H9 (cell line): ENCODE data around the gene PICALM. TPM values are rescaled to one million over a fixed set of nuclear protein-coding genes. Genes with fewer than 3 reads are reported as not detected.

Source experiments
- DNase-seq: peaks from one replicate; pipeline ENCODE4 v3.0.0-alpha.2; 2017
- H2AFZ ChIP-seq: one replicate; pipeline ENCODE4 v1.6.1; 2013; ENCODE audit warnings: mild to moderate bottlenecking, low read length, control low read depth, moderate library complexity
- H2AK5ac ChIP-seq: 2 replicates; pipeline ENCODE4 v1.6.1; 2013; ENCODE audit warnings: low read length, control low read depth, mixed read lengths; ENCODE audit not compliant: insufficient read length
- H2BK120ac ChIP-seq: one replicate; pipeline ENCODE4 v1.6.1; 2013; ENCODE audit warnings: low read depth, mild to moderate bottlenecking, low read length, control low read depth, inconsistent platforms; ENCODE audit not compliant: poor library complexity, severe bottlenecking
- H2BK12ac ChIP-seq: 2 replicates; pipeline ENCODE4 v1.6.1; 2013; ENCODE audit warnings: low read length, control low read depth, mixed read lengths, low read depth; ENCODE audit not compliant: insufficient read length
- H2BK15ac ChIP-seq: 2 replicates; pipeline ENCODE4 v1.6.1; 2013; ENCODE audit warnings: low read depth, low read length, control low read depth
- H2BK20ac ChIP-seq: one replicate; pipeline ENCODE4 v1.6.1; 2013; ENCODE audit warnings: low read depth, mild to moderate bottlenecking, low read length, control low read depth, inconsistent platforms; ENCODE audit not compliant: poor library complexity, severe bottlenecking
- H2BK5ac ChIP-seq: 2 replicates; pipeline ENCODE4 v1.6.1; 2013; ENCODE audit warnings: low read length, control low read depth, mixed read lengths; ENCODE audit not compliant: insufficient read length
- H3K14ac ChIP-seq: 2 replicates; pipeline ENCODE4 v1.6.1; 2013; ENCODE audit warnings: low read length, control low read depth; ENCODE audit not compliant: insufficient read depth
- H3K18ac ChIP-seq: 2 replicates; pipeline ENCODE4 v1.6.1; 2013; ENCODE audit warnings: low read depth, mild to moderate bottlenecking, mixed read lengths, low read length, control low read depth; ENCODE audit not compliant: insufficient read length
- H3K23ac ChIP-seq: 2 replicates; pipeline ENCODE4 v1.6.1; 2013; ENCODE audit warnings: low read length, control low read depth, mixed read lengths, low read depth; ENCODE audit not compliant: insufficient read length
- H3K23me2 ChIP-seq: 2 replicates; pipeline ENCODE4 v1.6.1; 2013; ENCODE audit warnings: low read depth, mild to moderate bottlenecking, mixed read lengths, low read length, control low read depth; ENCODE audit not compliant: insufficient read length, poor library complexity, severe bottlenecking
- H3K27ac ChIP-seq: 2 replicates; pipeline ENCODE4 v1.5.1; 2013; ENCODE audit warnings: low read length, control low read depth, mixed read lengths, low read depth; ENCODE audit not compliant: insufficient read length
- H3K27me3 ChIP-seq: 2 replicates; pipeline ENCODE4 v1.6.1; 2013; ENCODE audit warnings: low read length, control low read depth, inconsistent platforms; ENCODE audit not compliant: insufficient read depth
- H3K4ac ChIP-seq: 2 replicates; pipeline ENCODE4 v1.6.1; 2013; ENCODE audit warnings: low read depth, mild to moderate bottlenecking, control low read depth, inconsistent platforms, low read length, moderate library complexity
- H3K4me1 ChIP-seq: 2 replicates; pipeline ENCODE4 v1.6.1; 2013; ENCODE audit warnings: low read length, control low read depth, inconsistent platforms; ENCODE audit not compliant: insufficient read depth
- H3K4me2 ChIP-seq: 2 replicates; pipeline ENCODE4 v1.6.1; 2013; ENCODE audit warnings: low read length, control low read depth, mixed read lengths; ENCODE audit not compliant: insufficient read length, insufficient read depth
- H3K56ac ChIP-seq: 2 replicates; pipeline ENCODE4 v1.6.1; 2013; ENCODE audit warnings: low read depth, mild to moderate bottlenecking, mixed read lengths, low read length, control low read depth; ENCODE audit not compliant: insufficient read length
- H3K79me1 ChIP-seq: 2 replicates; pipeline ENCODE4 v1.6.1; 2013; ENCODE audit warnings: low read depth, mild to moderate bottlenecking, moderate library complexity, low read length, control low read depth, inconsistent platforms; ENCODE audit not compliant: insufficient read depth, poor library complexity, severe bottlenecking
- H3K79me2 ChIP-seq: 2 replicates; pipeline ENCODE4 v1.6.1; 2013; ENCODE audit warnings: low read length, control low read depth, inconsistent platforms; ENCODE audit not compliant: insufficient read depth
- H3K9ac ChIP-seq: 2 replicates; pipeline ENCODE4 v1.6.1; 2013; ENCODE audit warnings: low read length, control low read depth, mixed read lengths; ENCODE audit not compliant: insufficient read length; ENCODE audit errors: extremely low read depth
- H3K9me3 ChIP-seq: one replicate; pipeline ENCODE4 v1.6.1; 2013; ENCODE audit warnings: low read depth, low read length, inconsistent platforms; ENCODE audit not compliant: control insufficient read depth
- H3T11ph ChIP-seq: one replicate; pipeline ENCODE4 v1.6.1; 2013; ENCODE audit warnings: mild to moderate bottlenecking, low read length, control low read depth, inconsistent platforms
- H4K20me1 ChIP-seq: one replicate; pipeline ENCODE4 v1.6.1; 2013; ENCODE audit not compliant: control insufficient read depth, insufficient read length, insufficient read depth
- H4K5ac ChIP-seq: 2 replicates; pipeline ENCODE4 v1.6.1; 2013; ENCODE audit warnings: low read depth, mild to moderate bottlenecking, mixed read lengths, low read length, control low read depth; ENCODE audit not compliant: insufficient read length
- H4K8ac ChIP-seq: replicated peaks from 2 replicates; pipeline ENCODE4 v1.6.1; 2013; ENCODE audit warnings: low read length, control low read depth, mixed read lengths, low read depth; ENCODE audit not compliant: insufficient read length
- H4K91ac ChIP-seq: 2 replicates; pipeline ENCODE4 v1.6.1; 2013; ENCODE audit warnings: low read depth, mild to moderate bottlenecking, moderate library complexity, mixed read lengths, low read length, control low read depth; ENCODE audit not compliant: insufficient read length
- H3K27ac Mint-ChIP-seq, 3 experiments: 2 replicates in 2 of 3; 3 replicates in 1 of 3; pipeline ENCODE4 v1.8.0; 2020 to 2021; ENCODE audit warnings: mixed read lengths in 3 of 3, mild to moderate bottlenecking in 1 of 3, moderate library complexity in 1 of 3
- H3K27me3 Mint-ChIP-seq: 2 replicates; pipeline ENCODE4 v1.8.0; 2021; ENCODE audit warnings: low read depth, mild to moderate bottlenecking, moderate library complexity, mixed read lengths
- H3K36me3 Mint-ChIP-seq, 3 experiments: 2 replicates in 2 of 3; 3 replicates in 1 of 3; pipeline ENCODE4 v1.8.0; 2020 to 2021; ENCODE audit warnings: low read depth in 3 of 3, mixed read lengths in 3 of 3; ENCODE audit not compliant: insufficient read depth in 1 of 3
- H3K4me1 Mint-ChIP-seq, 2 experiments: 2 replicates each; pipeline ENCODE4 v1.8.0; 2020; ENCODE audit warnings: mixed read lengths in 2 of 2
- H3K4me3 Mint-ChIP-seq, 2 experiments: 2 replicates in 1 of 2; 3 replicates in 1 of 2; pipeline ENCODE4 v1.8.0; 2020 to 2021; ENCODE audit warnings: mild to moderate bottlenecking in 2 of 2, mixed read lengths in 2 of 2, moderate library complexity in 1 of 2
- H3K9me3 Mint-ChIP-seq, 2 experiments: 2 replicates in 1 of 2; 3 replicates in 1 of 2; pipeline ENCODE4 v1.8.0; 2020; ENCODE audit warnings: mild to moderate bottlenecking in 2 of 2, mixed read lengths in 2 of 2, moderate library complexity in 1 of 2
- WGBS: extraction: QIAGEN DNeasy Blood & Tissue Kit; methylation state at CpG from one replicate; pipeline ENCODE4 v1.1.7; 2013; ENCODE audit warnings: missing lambda C conversion rate, low lambda C conversion rate, mixed read lengths; ENCODE audit not compliant: insufficient read length; ENCODE audit errors: extremely low coverage; 5-methylcytosine and 5-hydroxymethylcytosine counted together
- total RNA-seq: library from RNA; stranded (reverse); gene quantifications from 2 replicates; pipeline ENCODE4 v1.2.1, GENCODE V29; 2021
- TF ChIP-seq, protein P1 (sequence below): fragments of 200-600 bp; sonication (generic); conservative IDR thresholded peaks from 3 replicates; pipeline ENCODE4 v1.8.0; 2021; ENCODE audit warnings: antibody characterized with exemption, mild to moderate bottlenecking

PICALM gene
- total RNA-seq, 1 experiment from 2014 or later = 76.4 TPM

DNA sequence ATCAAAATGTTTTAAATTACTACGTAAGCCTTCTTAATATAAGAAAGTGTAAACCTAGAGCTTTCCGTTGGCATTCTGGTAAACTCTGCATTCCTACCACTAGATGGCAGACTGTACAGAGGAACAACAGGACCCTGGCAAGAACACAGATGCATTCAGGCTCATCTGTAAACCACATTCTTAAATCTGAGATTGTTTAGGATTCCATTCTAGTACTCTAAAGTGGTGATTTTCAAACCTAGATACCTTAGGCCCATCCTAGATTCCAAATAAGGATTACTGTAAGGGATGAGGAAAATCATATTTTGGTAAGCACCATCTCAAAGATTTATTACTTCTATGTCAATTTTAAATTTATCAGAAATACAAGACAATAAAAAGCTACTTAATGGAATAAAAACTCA is 26.9 kb downstream of the PICALM start:
- Histone ChIP-seq H3K4me2 (no peak overlapping the region), H3K79me2 (peaks cover 21% of the 10 kb centered on the region; the same call in 1 of the 2 replicates), H3K23ac (no peak overlapping the region), H3K23me2 (no peaks in the 10 kb centered on the region), H4K8ac (no peak overlapping the region), H4K5ac (no peak overlapping the region), H2AFZ (no peak overlapping the region), H3K9me3 (no peaks in the 10 kb centered on the region), H3K9ac (no peak overlapping the region), H2AK5ac (no peak overlapping the region), H3K27me3 (no peaks in the 10 kb centered on the region), H3K79me1 (no peaks in the 10 kb centered on the region), H2BK12ac (no peak overlapping the region), H2BK20ac (no peak overlapping the region), H4K91ac (no peak overlapping the region), H3K14ac (no peak overlapping the region), H2BK5ac (no peak overlapping the region), H4K20me1 (no peaks in the 10 kb centered on the region), H3K27ac (no peak overlapping the region), H3K4ac (no peak overlapping the region), H2BK120ac (no peak overlapping the region), H3K4me1 (no peaks in the 10 kb centered on the region; the same call in 1 of the 2 replicates), H3K18ac (no peak overlapping the region), H3T11ph (no peak overlapping the region), H3K56ac (no peak overlapping the region), H2BK15ac (no peak overlapping the region)
- H3K9me3 Mint-ChIP-seq = no peaks in the 10 kb centered on the region
- peak overlapping the region in 1 of 3 experiments; percentile 29; a peak in 1 of 7 replicates for H3K27ac Mint-ChIP-seq
- DNase-seq = peak; percentile 62
- TF ChIP-seq, protein P1, sequence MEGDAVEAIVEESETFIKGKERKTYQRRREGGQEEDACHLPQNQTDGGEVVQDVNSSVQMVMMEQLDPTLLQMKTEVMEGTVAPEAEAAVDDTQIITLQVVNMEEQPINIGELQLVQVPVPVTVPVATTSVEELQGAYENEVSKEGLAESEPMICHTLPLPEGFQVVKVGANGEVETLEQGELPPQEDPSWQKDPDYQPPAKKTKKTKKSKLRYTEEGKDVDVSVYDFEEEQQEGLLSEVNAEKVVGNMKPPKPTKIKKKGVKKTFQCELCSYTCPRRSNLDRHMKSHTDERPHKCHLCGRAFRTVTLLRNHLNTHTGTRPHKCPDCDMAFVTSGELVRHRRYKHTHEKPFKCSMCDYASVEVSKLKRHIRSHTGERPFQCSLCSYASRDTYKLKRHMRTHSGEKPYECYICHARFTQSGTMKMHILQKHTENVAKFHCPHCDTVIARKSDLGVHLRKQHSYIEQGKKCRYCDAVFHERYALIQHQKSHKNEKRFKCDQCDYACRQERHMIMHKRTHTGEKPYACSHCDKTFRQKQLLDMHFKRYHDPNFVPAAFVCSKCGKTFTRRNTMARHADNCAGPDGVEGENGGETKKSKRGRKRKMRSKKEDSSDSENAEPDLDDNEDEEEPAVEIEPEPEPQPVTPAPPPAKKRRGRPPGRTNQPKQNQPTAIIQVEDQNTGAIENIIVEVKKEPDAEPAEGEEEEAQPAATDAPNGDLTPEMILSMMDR = peak; percentile 94
- no CpG with 5 or more reads among the region's 2 CpGs for WGBS
- no peaks in the 10 kb centered on the region for H3K27me3 Mint-ChIP-seq
- no peak overlapping the region for H3K4me3 Mint-ChIP-seq
- peaks cover 13 to 17% of the 10 kb centered on the region in 2 experiments for H3K4me1 Mint-ChIP-seq
- no peaks in the 10 kb centered on the region for H3K36me3 Mint-ChIP-seq
